ENCODE measurements around the gene ZNF3. TPM values are rescaled to one million over a fixed set of nuclear protein-coding genes. Genes with fewer than 3 reads are reported as not detected.

Gene ZNF3
- total RNA-seq, 1 experiment from 2014 or later, result 25.1 TPM

GRCh38 chr7:100088621-100089457, 7.3 kb upstream of the ZNF3 start, which contains the start of gene COPS6:
TSS of gene COPS6 (plus strand) at chr7:100088969. CDS start at chr7:100088991, 22 bp downstream.
- DNase-seq (ENCODE audit: low read depth), result peak; percentile 79

GRCh38 chr7:100088095-100088620, 6.6 kb upstream of the ZNF3 start:
- no peak for DNase-seq (ENCODE audit: low read depth)

DNA sequence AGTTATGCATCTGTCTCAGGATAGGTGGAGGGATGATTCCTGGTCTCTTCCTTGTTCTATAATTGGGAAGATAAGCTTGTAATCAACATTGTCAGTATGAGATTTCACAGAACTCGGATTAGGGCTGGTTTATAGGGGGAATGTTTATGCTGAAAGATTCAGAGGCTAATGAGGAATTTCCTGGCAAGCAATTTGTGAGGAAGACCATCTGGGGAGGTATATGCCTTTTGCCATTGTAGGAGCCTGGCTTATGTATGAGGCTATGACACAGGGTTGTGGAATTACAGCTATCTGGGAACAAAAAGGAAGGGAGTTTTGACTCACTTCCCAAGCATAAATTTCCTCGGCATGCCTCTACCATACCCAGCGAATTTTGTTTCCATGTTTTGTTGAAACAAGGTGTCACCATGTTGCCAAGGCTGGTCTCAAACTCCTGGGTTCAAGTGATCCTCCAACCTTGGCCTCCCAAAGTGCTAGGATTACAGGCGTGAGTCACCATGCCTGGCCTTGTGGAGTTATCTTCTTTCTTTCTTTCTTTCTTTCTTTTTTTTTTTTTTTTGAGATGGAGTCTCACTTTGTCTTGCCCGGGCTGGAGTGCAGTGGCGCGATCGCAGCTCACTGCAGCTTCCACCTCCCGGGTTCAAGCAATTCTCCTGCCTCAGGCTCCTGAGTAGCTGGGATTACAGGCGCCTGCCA, 5.7 kb upstream of the ZNF3 start:
- DNase-seq (ENCODE audit: low read depth), result peak; percentile 92

- DNase-seq (ENCODE audit: low read depth), result no peak
Observed at GRCh38 chr7:100085515-100085914, 4.0 kb upstream of the ZNF3 start.

GRCh38 chr7:100082978-100083377, 1.5 kb upstream of the ZNF3 start:
- DNase-seq (ENCODE audit: low read depth), result no peak

GRCh38 chr7:100080907-100081534, 502 bp downstream of the ZNF3 start:
- DNase-seq (ENCODE audit: low read depth), result no peak

DNA sequence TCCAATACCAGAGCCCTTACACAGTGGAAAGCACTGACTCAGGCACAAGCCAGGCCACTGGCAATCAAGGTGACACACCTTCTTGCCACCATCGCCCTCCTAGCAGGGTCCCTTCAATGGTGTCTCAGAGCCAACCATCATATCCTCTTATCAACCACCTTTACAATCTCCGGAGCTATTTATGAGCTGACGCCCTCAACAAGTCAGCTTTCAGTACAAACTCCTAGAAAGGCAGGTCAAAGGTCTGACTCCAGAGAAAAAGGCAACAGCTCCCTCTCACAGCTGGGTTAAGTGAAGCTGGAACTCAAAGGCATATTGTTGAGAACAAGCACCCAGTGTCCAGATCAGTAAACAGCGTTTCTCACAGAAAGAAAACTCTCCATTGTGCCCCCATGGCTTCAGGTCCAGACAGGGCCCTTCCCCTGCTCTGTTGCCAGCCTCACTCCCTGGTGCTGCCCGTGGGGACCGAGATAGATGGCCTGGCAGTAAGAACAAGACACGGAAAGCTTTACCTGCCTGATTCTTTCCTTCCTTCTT, 2.4 kb downstream of the ZNF3 start:
- DNase-seq (ENCODE audit: low read depth), result no peak

DNA sequence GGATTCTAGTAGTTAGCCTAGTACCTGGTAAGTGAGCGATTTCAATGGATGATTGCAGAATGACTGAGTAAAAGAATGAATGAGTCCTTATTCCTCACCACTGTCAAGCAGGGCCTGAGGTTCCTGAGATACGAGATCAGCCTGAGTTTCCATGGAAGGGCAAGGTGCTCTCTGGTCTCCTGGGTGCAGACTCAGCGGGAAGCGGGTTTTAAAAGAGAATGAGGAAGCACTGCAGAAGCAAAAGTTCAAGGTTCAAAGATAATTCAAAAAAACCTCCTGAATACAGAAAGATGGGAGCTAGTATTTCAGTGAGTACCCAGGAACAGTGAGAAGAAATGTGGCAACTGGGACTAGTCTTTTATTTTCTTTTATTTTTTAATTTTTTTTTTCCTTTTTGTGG, 4.3 kb downstream of the ZNF3 start:
- DNase-seq (ENCODE audit: low read depth), result no peak

- DNase-seq (ENCODE audit: low read depth), result no peak
Observed at GRCh38 chr7:100075418-100075817, 6.1 kb downstream of the ZNF3 start.

GRCh38 chr7:100074841-100075240, 6.7 kb downstream of the ZNF3 start:
- DNase-seq (ENCODE audit: low read depth), result no peak

DNA sequence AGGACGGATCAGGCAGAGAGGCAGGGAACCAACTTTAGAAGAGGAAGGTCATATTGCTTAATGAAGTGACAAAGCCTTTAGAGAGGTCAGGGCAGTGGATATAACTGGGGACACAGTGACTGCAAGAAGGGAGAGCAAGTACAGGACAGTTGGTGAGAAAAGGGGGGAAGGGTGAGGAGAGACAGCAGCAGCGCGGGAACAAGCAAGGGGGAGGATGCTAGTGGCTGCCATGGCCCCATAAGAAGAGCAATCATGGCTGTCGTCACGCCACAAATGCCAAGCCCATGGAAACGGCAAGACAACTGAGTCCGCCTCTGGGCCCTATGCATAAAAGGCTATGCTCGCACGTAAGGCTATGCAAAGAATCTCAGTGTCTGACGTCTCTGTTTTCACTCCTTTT, 9.1 kb downstream of the ZNF3 start:
- no peak for DNase-seq (ENCODE audit: low read depth)

DNA sequence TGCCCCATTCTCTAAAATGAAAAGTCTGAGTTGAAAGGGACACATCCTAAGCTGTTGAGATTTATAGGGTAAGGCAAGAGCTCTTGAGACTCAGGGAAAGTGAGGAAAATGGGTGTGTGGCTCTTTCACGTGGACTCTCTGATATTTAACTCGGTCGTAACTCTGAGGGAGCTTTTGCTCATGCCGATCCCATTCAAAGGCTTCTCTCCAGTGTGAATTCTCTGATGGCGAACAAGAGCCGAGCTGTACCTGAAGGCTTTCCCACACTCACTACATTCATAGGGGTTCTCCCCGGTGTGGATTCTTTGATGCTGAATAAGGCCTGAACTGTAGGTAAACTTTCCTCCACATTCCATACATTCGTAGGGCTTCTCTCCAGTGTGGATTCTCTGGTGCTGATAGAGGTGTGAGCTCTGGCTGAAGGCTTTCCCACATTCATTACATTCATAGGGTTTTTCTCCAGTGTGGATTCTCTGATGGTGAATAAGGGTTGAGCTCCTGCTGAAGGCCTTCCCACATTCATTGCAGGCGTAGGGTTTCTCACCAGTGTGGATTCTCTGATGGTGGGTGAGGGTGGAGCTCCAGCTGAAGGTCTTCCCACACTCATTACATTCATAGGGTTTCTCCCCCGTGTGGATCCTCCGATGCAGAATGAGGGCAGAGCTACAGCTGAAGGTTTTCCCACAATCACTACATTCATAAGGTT, 10.4 kb downstream of the ZNF3 start:
- DNase-seq (ENCODE audit: low read depth), result no peak

DNA sequence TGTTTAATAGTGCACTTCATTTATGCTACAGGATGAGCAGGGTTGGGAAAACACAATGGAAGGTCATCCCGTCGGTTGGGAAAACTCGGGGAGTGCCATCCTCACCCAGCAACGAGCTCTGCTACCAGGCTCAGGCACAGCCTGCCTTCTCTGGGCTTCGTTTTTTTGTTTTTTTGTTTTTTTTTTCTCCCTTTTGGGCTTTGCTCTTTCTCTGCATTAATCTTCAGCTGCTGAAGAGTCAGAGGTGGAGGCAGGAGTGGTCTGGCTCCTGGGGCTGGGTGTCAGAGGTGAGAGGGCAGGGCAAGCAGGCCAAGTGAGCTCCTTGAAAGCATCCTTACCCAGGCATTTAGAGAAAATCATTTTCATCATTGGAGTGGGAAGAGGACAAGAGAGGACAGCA, 11.5 kb downstream of the ZNF3 start:
- DNase-seq (ENCODE audit: low read depth), result no peak

DNA sequence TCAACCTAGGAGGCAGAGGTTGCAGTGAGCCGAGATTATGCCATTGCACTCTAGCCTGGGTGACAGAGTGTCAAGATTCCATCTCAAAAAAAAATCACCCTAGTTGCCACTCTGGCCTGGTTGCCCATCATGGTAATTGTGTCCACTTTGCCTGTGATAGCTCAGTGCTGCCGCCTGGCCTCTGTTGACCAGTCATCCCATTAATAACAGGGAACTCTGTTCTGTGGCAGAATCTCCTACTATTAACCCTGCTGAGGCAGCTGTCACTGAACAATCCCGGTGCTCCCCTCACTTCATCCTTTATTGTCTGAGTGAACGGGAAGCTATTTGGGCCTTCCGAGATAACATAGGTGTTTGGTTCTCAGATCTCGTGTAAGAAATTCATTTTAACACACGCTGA, 14.6 kb downstream of the ZNF3 start:
- DNase-seq (ENCODE audit: low read depth), result no peak

- peak; percentile 70 for DNase-seq (ENCODE audit: low read depth)
Observed at GRCh38 chr7:100065452-100066186, 15.9 kb downstream of the ZNF3 start.

DNA sequence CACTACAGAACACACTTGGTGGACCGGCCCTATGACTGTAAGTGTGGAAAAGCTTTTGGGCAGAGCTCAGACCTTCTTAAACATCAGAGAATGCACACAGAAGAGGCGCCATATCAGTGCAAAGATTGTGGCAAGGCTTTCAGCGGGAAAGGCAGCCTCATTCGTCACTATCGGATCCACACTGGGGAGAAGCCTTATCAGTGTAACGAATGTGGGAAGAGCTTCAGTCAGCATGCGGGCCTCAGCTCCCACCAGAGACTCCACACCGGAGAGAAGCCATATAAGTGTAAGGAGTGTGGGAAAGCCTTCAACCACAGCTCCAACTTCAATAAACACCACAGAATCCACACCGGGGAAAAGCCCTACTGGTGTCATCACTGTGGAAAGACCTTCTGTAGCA, 17.4 kb downstream of the ZNF3 start:
- no peak for DNase-seq (ENCODE audit: low read depth)

GRCh38 chr7:100063376-100063775, 18.1 kb downstream of the ZNF3 start:
- no peak for DNase-seq (ENCODE audit: low read depth)

- no peak for DNase-seq (ENCODE audit: low read depth)
Observed at GRCh38 chr7:100061518-100062193, 19.9 kb downstream of the ZNF3 start.

DNA sequence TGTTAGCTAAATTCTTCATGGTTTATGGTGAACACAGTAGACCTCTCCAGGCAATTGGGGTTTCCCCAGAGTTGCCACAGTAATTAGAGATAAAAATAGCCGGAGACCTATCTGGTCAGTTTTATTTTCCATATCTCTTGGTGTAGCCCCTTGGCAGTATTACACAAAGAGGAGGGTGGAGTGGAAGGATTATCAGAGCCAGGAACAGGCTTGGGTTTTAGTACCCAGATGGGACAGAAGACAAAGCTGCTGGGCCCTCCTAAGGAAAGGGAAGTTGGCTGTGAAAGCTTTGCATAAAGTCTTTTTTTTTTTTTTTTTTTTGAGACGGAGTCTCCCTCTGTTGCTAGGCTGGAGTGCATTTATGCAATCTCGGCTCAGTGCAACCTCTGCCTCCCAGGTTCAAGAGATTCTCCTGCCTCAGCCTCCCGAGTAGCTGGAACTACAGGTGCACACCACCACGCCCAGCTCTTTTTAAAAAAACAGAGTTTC, 22.2 kb downstream of the ZNF3 start:
- DNase-seq (ENCODE audit: low read depth), result no peak

GRCh38 chr7:100057006-100057405, 24.5 kb downstream of the ZNF3 start:
- DNase-seq (ENCODE audit: low read depth), result no peak

All from RPMI7951 (cell line).